Measurements from ENCODE around the gene TUBGCP5.
"Not testable (repeated sequence)": the region's sequence is repeated elsewhere in the genome, so short reads cannot be mapped to it uniquely, and the experiment has no call there.

Gene TUBGCP5

DNA sequence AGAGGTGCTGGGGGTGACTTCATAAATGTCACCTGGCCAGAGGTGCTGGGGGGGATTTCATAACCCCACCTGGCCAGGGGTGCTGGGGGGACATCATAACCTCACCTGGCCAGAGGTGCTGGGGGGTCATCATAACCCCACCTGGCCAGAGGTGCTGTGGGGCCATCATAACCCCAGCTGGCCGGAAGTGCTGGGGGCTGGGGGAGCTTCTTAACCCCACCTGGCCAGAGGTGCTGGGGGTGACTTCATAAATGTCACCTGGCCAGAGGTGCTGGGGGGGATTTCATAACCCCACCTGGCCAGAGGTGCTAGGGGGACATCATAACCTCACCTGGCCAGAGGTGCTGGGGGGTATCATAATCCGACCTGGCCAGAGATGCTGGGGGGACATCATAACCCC, 4.6 kb upstream of the TUBGCP5 start:
- H3K4me1 ChIP-seq (ENCODE audit: control insufficient read depth in 2 of 2, insufficient read depth in 2 of 2, low read length in 2 of 2); H3K27ac ChIP-seq (ENCODE audit: low read depth in 2 of 2, low read length in 2 of 2); H3K27me3 ChIP-seq (ENCODE audit: control insufficient read depth in 2 of 2, insufficient read depth in 2 of 2, low read length in 2 of 2); H3K9ac ChIP-seq (ENCODE audit: low read depth in 1 of 2, low read length in 2 of 2); H3K9me3 ChIP-seq (ENCODE audit: control insufficient read depth in 2 of 2, low read length in 2 of 2); H3K4me3 ChIP-seq (ENCODE audit: low read length in 2 of 2); H3K36me3 ChIP-seq (ENCODE audit: control insufficient read depth in 2 of 2, insufficient read depth in 2 of 2, low read length in 2 of 2): not testable (repeated sequence)

DNA sequence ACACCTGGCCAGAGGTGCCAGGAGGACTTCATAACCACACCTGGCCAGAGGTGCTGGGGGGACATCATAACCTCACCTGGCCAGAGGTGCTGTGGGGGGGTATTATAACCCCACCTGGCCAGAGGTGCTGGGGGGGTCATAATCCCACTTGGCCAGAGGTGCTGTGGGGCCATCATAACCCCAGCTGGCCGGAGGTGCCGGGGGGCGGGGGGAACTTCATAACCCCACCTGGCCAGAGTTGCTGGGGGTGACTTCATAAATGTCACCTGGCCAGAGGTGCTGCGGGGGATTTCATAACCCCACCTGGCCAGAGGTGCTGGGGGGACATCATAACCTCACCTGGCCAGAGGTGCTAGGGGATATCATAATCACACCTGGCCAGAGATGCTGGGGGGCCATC, 4.2 kb upstream of the TUBGCP5 start:
- not testable (repeated sequence) for H3K4me1 ChIP-seq (ENCODE audit: control insufficient read depth in 2 of 2, insufficient read depth in 2 of 2, low read length in 2 of 2); H3K9me3 ChIP-seq (ENCODE audit: control insufficient read depth in 2 of 2, low read length in 2 of 2); H3K9ac ChIP-seq (ENCODE audit: low read depth in 1 of 2, low read length in 2 of 2); H3K27ac ChIP-seq (ENCODE audit: low read depth in 2 of 2, low read length in 2 of 2); H3K27me3 ChIP-seq (ENCODE audit: control insufficient read depth in 2 of 2, insufficient read depth in 2 of 2, low read length in 2 of 2); H3K4me3 ChIP-seq (ENCODE audit: low read length in 2 of 2); H3K36me3 ChIP-seq (ENCODE audit: control insufficient read depth in 2 of 2, insufficient read depth in 2 of 2, low read length in 2 of 2)

DNA sequence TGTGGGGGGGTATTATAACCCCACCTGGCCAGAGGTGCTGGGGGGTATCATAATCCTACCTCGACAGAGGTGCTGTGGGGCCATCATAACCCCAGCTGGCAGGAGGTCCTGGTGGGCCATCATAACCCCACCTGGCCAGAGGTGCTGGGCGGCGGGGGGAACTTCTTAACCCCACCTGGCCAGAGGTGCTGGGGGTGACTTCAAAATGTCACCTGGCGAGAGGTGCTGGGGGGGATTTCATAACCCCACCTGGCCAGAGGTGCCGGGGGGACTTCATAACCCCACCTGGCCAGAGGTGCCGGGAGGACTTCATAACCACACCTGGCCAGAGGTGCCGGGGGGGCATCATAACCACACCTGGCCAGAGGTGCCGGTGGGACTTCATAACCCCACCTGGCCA, 2.4 kb upstream of the TUBGCP5 start:
- not testable (repeated sequence) for H3K36me3 ChIP-seq (ENCODE audit: control insufficient read depth in 2 of 2, insufficient read depth in 2 of 2, low read length in 2 of 2); H3K9me3 ChIP-seq (ENCODE audit: control insufficient read depth in 2 of 2, low read length in 2 of 2); H3K4me3 ChIP-seq (ENCODE audit: low read length in 2 of 2); H3K4me1 ChIP-seq (ENCODE audit: control insufficient read depth in 2 of 2, insufficient read depth in 2 of 2, low read length in 2 of 2); H3K27ac ChIP-seq (ENCODE audit: low read depth in 2 of 2, low read length in 2 of 2); H3K27me3 ChIP-seq (ENCODE audit: control insufficient read depth in 2 of 2, insufficient read depth in 2 of 2, low read length in 2 of 2); H3K9ac ChIP-seq (ENCODE audit: low read depth in 1 of 2, low read length in 2 of 2)

DNA sequence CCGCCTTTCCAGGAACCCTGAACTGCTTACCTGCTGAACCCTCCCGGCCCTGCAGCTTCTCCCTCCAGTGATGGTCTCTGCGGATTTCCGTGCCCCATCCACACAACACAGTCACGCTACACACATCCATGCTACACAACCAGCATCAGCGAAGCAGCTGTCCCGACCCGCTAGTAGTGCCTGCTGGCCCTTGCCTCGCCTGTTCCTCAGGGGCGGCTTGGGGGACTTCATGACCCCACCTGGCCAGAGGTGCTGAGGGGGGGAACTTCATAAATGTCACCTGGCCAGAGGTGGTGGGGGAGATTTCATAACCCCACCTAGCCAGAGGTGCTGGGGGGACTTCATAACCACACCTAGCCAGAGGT, 530 bp upstream of the TUBGCP5 start:
- no peaks in the 10 kb centered on the region for H3K27me3 ChIP-seq (ENCODE audit: control insufficient read depth in 2 of 2, insufficient read depth in 2 of 2, low read length in 2 of 2)
- peak overlapping the region; percentile 63 to 78 for H3K9ac ChIP-seq (ENCODE audit: low read depth in 1 of 2, low read length in 2 of 2)
- H3K9me3 ChIP-seq (ENCODE audit: control insufficient read depth in 2 of 2, low read length in 2 of 2), result no peaks in the 10 kb centered on the region
- peaks cover 3 to 5% of the 10 kb centered on the region in 2 donors for H3K36me3 ChIP-seq (ENCODE audit: control insufficient read depth in 2 of 2, insufficient read depth in 2 of 2, low read length in 2 of 2)
- H3K4me1 ChIP-seq (ENCODE audit: control insufficient read depth in 2 of 2, insufficient read depth in 2 of 2, low read length in 2 of 2), result peaks cover 3 to 7% of the 10 kb centered on the region in 2 donors
- H3K4me3 ChIP-seq (ENCODE audit: low read length in 2 of 2), result peak overlapping the region; percentile 73 to 87
- H3K27ac ChIP-seq (ENCODE audit: low read depth in 2 of 2, low read length in 2 of 2), result peak overlapping the region; percentile 72 to 81

DNA sequence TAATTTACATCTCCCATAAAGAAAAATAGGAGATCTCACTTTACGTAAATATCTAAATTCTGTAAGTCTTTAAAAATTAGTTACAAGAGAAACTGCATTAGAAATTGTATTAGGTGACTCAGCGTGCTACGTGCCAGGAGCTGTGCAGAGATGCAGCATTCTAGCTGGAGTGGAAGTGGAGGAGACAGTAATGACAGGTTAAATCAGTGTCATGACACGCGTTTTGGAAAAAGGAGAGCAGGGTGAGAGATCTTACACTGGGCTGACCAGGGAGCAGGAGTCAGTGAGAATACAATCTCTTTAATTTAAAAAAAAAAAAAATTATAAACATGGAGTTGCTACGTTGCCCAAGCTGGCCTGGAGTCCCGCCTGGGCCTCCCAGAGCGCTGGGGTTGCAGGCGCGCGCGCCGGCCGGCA, 635 bp downstream of the TUBGCP5 start:
- Histone ChIP-seq H3K36me3 (ENCODE audit: control insufficient read depth in 2 of 2, insufficient read depth in 2 of 2, low read length in 2 of 2) (peaks cover 3 to 10% of the 10 kb centered on the region in 2 donors), H3K4me1 (ENCODE audit: control insufficient read depth in 2 of 2, insufficient read depth in 2 of 2, low read length in 2 of 2) (peaks cover 3 to 7% of the 10 kb centered on the region in 2 donors), H3K27ac (ENCODE audit: low read depth in 2 of 2, low read length in 2 of 2) (peak overlapping the region; percentile 72 to 81), H3K9me3 (ENCODE audit: control insufficient read depth in 2 of 2, low read length in 2 of 2) (no peaks in the 10 kb centered on the region), H3K27me3 (ENCODE audit: control insufficient read depth in 2 of 2, insufficient read depth in 2 of 2, low read length in 2 of 2) (no peaks in the 10 kb centered on the region), H3K9ac (ENCODE audit: low read depth in 1 of 2, low read length in 2 of 2) (peak overlapping the region; percentile 63 to 80), H3K4me3 (ENCODE audit: low read length in 2 of 2) (peak overlapping the region; percentile 73 to 87)

DNA sequence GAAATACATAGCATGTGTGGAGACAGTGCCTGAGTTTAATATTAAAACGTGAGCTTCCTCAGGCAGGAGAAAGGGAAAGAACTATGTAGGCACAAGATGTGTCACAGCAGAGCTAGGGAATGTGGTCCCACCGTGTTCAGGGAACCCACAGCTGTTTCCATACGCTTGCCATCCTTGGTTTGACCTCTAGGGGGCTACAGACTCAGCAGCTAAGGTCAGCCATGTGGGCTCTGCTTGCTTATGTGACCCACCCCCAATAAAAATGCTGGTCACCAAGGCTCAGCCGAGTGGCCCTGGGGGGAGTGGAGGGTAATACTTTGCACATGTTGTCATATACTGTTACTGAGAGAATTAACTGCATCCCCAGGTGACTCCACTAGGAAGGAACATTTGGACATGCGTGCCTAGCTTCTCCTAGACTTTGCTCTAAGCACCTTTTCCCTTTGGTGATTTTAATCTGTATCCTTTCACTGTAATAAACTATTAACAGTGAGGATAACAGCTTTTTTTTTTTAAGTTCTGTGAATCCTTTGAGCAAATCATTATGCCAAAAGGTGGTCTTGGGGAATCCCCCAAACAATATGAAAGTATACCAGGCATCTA, 3.3 kb downstream of the TUBGCP5 start:
- Histone ChIP-seq H3K4me3 (ENCODE audit: low read length in 2 of 2) (no peak overlapping the region), H3K27me3 (ENCODE audit: control insufficient read depth in 2 of 2, insufficient read depth in 2 of 2, low read length in 2 of 2) (no peaks in the 10 kb centered on the region), H3K27ac (ENCODE audit: low read depth in 2 of 2, low read length in 2 of 2) (no peak overlapping the region), H3K9me3 (ENCODE audit: control insufficient read depth in 2 of 2, low read length in 2 of 2) (no peaks in the 10 kb centered on the region), H3K9ac (ENCODE audit: low read depth in 1 of 2, low read length in 2 of 2) (no peak overlapping the region), H3K36me3 (ENCODE audit: control insufficient read depth in 2 of 2, insufficient read depth in 2 of 2, low read length in 2 of 2) (peaks cover 11 to 16% of the 10 kb centered on the region in 2 donors), H3K4me1 (ENCODE audit: control insufficient read depth in 2 of 2, insufficient read depth in 2 of 2, low read length in 2 of 2) (peaks cover 3 to 7% of the 10 kb centered on the region in 2 donors)

DNA sequence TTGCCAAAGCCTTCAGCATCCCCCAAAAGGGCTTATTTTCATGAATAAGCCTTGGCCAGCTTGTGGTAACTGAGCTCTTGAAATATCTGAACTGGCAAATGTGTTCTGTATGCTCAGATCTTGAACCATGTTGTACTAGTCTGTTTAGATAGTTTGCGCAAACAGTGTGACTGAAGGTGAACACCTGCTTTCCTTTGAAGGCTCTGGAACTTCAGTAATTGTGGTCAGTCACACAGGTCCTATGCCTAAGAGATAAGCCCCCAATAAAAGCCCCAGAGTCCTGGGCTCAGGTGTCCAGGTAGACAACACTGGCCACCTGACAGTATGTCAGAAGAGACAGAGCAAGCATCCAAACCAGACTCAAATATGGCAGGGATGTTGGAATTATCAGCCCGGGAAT, 5.4 kb downstream of the TUBGCP5 start:
- H3K9ac ChIP-seq (ENCODE audit: low read depth in 1 of 2, low read length in 2 of 2), result no peak overlapping the region
- no peaks in the 10 kb centered on the region for H3K27me3 ChIP-seq (ENCODE audit: control insufficient read depth in 2 of 2, insufficient read depth in 2 of 2, low read length in 2 of 2)
- H3K4me3 ChIP-seq (ENCODE audit: low read length in 2 of 2), result no peak overlapping the region
- peaks cover 16 to 20% of the 10 kb centered on the region in 2 donors for H3K36me3 ChIP-seq (ENCODE audit: control insufficient read depth in 2 of 2, insufficient read depth in 2 of 2, low read length in 2 of 2)
- peaks cover 0 to 3% of the 10 kb centered on the region in 2 donors for H3K4me1 ChIP-seq (ENCODE audit: control insufficient read depth in 2 of 2, insufficient read depth in 2 of 2, low read length in 2 of 2)
- no peaks in the 10 kb centered on the region for H3K9me3 ChIP-seq (ENCODE audit: control insufficient read depth in 2 of 2, low read length in 2 of 2)
- H3K27ac ChIP-seq (ENCODE audit: low read depth in 2 of 2, low read length in 2 of 2), result no peak overlapping the region

DNA sequence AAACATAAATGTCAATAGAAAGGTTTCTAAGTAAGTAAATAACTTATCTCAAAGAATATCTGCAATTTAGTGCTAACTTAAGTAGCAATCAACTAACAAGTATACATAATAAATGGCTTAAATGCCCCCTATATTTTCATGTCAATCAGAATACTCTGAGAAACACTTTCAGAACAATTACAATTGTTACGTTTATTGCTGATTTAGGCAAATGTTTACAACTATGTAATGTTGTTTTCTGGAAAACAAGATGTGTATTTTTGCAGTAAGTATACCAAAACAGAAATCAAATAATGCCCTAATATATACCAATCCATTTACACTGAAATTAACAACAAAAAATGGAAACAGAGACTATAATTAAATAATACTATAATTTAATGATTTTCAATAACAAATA, 13.2 kb downstream of the TUBGCP5 start:
- no peaks in the 10 kb centered on the region for H3K4me1 ChIP-seq (ENCODE audit: control insufficient read depth in 2 of 2, insufficient read depth in 2 of 2, low read length in 2 of 2)
- H3K27ac ChIP-seq (ENCODE audit: low read depth in 2 of 2, low read length in 2 of 2), result no peak overlapping the region
- no peak overlapping the region for H3K9ac ChIP-seq (ENCODE audit: low read depth in 1 of 2, low read length in 2 of 2)
- no peaks in the 10 kb centered on the region for H3K27me3 ChIP-seq (ENCODE audit: control insufficient read depth in 2 of 2, insufficient read depth in 2 of 2, low read length in 2 of 2)
- peaks cover 38 to 54% of the 10 kb centered on the region in 2 donors for H3K36me3 ChIP-seq (ENCODE audit: control insufficient read depth in 2 of 2, insufficient read depth in 2 of 2, low read length in 2 of 2)
- H3K4me3 ChIP-seq (ENCODE audit: low read length in 2 of 2), result no peak overlapping the region
- no peaks in the 10 kb centered on the region for H3K9me3 ChIP-seq (ENCODE audit: control insufficient read depth in 2 of 2, low read length in 2 of 2)

DNA sequence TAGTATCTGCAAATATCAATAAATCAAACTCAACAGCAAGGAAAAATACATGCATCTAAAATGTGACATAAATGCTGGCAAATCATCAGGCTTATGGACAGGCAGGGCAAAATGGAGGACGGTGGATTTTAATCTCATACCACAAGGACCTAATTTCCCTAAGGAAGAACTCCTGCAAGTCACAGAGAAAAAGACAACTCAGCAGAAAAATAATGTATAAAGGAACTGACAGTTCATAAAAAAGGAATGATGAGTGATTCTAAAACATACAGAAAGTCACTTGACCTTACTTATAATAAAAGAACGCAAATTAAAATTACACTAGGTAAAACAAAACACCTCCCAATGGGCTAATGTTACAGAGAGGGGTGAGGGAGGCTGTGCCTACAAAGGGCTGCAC, 17.2 kb downstream of the TUBGCP5 start:
- Histone ChIP-seq H3K4me3 (ENCODE audit: low read length in 2 of 2) (no peak overlapping the region), H3K36me3 (ENCODE audit: control insufficient read depth in 2 of 2, insufficient read depth in 2 of 2, low read length in 2 of 2) (peaks cover 40 to 65% of the 10 kb centered on the region in 2 donors), H3K27ac (ENCODE audit: low read depth in 2 of 2, low read length in 2 of 2) (no peak overlapping the region), H3K9me3 (ENCODE audit: control insufficient read depth in 2 of 2, low read length in 2 of 2) (no peaks in the 10 kb centered on the region), H3K27me3 (ENCODE audit: control insufficient read depth in 2 of 2, insufficient read depth in 2 of 2, low read length in 2 of 2) (no peaks in the 10 kb centered on the region), H3K9ac (ENCODE audit: low read depth in 1 of 2, low read length in 2 of 2) (no peak overlapping the region), H3K4me1 (ENCODE audit: control insufficient read depth in 2 of 2, insufficient read depth in 2 of 2, low read length in 2 of 2) (no peaks in the 10 kb centered on the region)

DNA sequence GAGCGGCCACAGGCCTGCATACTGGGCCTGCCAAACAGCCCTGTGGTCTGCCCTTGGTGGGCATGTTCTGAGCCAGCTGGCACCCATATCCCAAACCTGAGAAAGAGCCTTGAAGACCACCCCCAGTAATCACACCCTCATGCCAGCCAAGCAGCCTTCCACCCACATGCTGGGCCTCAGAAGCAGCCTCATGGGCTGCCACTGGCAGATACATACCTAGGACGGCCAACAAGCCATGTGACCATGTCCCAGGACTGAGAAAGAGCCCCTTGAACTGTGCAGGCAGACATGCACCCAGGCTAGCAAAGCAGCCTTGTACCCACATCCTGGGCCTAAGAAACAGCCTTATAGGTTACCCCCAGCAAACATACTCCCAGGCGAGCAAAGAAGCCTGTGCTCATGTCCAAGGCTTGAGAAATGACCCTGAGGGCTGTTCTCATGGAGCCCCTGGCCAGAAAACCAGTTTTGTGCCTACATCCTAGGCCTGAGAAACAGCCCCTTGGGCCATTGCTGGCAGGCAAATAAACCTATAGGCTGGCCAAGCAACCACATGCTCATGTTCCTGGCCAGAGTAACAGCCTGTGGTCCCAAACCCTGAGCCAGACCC, 24.9 kb downstream of the TUBGCP5 start:
- H3K36me3 ChIP-seq (ENCODE audit: control insufficient read depth in 2 of 2, insufficient read depth in 2 of 2, low read length in 2 of 2), result peaks cover 42 to 59% of the 10 kb centered on the region in 2 donors
- H3K9ac ChIP-seq (ENCODE audit: low read depth in 1 of 2, low read length in 2 of 2), result no peak overlapping the region
- H3K4me3 ChIP-seq (ENCODE audit: low read length in 2 of 2), result no peak overlapping the region
- no peak overlapping the region for H3K27ac ChIP-seq (ENCODE audit: low read depth in 2 of 2, low read length in 2 of 2)
- H3K9me3 ChIP-seq (ENCODE audit: control insufficient read depth in 2 of 2, low read length in 2 of 2), result no peaks in the 10 kb centered on the region
- no peaks in the 10 kb centered on the region for H3K27me3 ChIP-seq (ENCODE audit: control insufficient read depth in 2 of 2, insufficient read depth in 2 of 2, low read length in 2 of 2)
- no peaks in the 10 kb centered on the region for H3K4me1 ChIP-seq (ENCODE audit: control insufficient read depth in 2 of 2, insufficient read depth in 2 of 2, low read length in 2 of 2)

Measured in mucosa of rectum (tissue), 2 donors.